ENCODE data around the gene LMAN1. TPM values are rescaled to one million over a fixed set of nuclear protein-coding genes. Genes with fewer than 3 reads are reported as not detected.

LMAN1 gene
- total and polyA plus RNA-seq, 4 experiments from 2014 or later, result 36.3 to 59.6 (median 49.2) TPM

GRCh38 chr18:59305295-59305694, 53.8 kb downstream of the LMAN1 start:
- no peak overlapping the region for H3K27ac ChIP-seq (ENCODE audit: low read depth, low read length)
- H3K27me3 ChIP-seq (ENCODE audit: insufficient read depth, low read length), result peaks cover 6% of the 10 kb centered on the region
- intact Hi-C loops (cut with micrococcal nuclease), result loop anchor here (5.0 kb wide), 1 partner anchor 517 kb away; no protein-coding TSS in a partner anchor
- POLR2A ChIA-PET (ENCODE audit: partially characterized antibody), result no interaction called here
- no peak overlapping the region for H3K4me3 ChIP-seq (ENCODE audit: low read length in 2 of 2)
- no peak for DNase-seq
- peaks cover 14 to 25% of the 10 kb centered on the region in 2 donors for H3K27me3 Mint-ChIP-seq
- no peaks in the 10 kb centered on the region for H3K36me3 ChIP-seq (ENCODE audit: insufficient read depth, low read length)
- CTCF ChIA-PET (ENCODE audit: partially characterized antibody), result interaction anchor here (1.1 kb wide), 1 partner anchor 98 kb away, joined by 11 read pairs; no protein-coding TSS in a partner anchor
- peaks cover 0 to 2% (median 0%) of the 10 kb centered on the region in 4 donors for H3K4me1 Mint-ChIP-seq
- peaks cover 11% of the 10 kb centered on the region for H3K4me1 ChIP-seq (ENCODE audit: insufficient read depth, low read length)
- H3K36me3 Mint-ChIP-seq, result no peaks in the 10 kb centered on the region
- H3K27ac Mint-ChIP-seq, result no peak overlapping the region
- H3K9me3 ChIP-seq (ENCODE audit: control insufficient read depth in 1 of 2, low read length in 2 of 2), result no peaks in the 10 kb centered on the region
- no peak overlapping the region for H3K4me3 Mint-ChIP-seq
- H3K9me3 Mint-ChIP-seq, result peaks cover 0 to 2% (median 0%) of the 10 kb centered on the region in 8 donors

GRCh38 chr18:59303656-59304195, 55.3 kb downstream of the LMAN1 start:
- Mint-ChIP-seq H3K4me3 (no peak overlapping the region), H3K9me3 (peaks cover 0 to 2% (median 0%) of the 10 kb centered on the region in 8 donors), H3K27me3 (peaks cover 11 to 16% of the 10 kb centered on the region in 2 donors), H3K36me3 (no peaks in the 10 kb centered on the region), H3K4me1 (peaks cover 0 to 2% (median 0%) of the 10 kb centered on the region in 4 donors), H3K27ac (no peak overlapping the region)
- Histone ChIP-seq H3K9me3 (ENCODE audit: control insufficient read depth in 1 of 2, low read length in 2 of 2) (no peaks in the 10 kb centered on the region), H3K4me1 (ENCODE audit: insufficient read depth, low read length) (peaks cover 6% of the 10 kb centered on the region), H3K27me3 (ENCODE audit: insufficient read depth, low read length) (peaks cover under 1% of the 10 kb centered on the region), H3K4me3 (ENCODE audit: low read length in 2 of 2) (no peak overlapping the region), H3K36me3 (ENCODE audit: insufficient read depth, low read length) (no peaks in the 10 kb centered on the region), H3K27ac (ENCODE audit: low read depth, low read length) (no peak overlapping the region)
- DNase-seq, result no peak
- ChIA-PET CTCF (ENCODE audit: partially characterized antibody) (interaction anchor here (0.9 to 1.2 kb wide), 2 partner anchors 11 to 99 kb away, joined by 4 to 13 read pairs; no protein-coding TSS in a partner anchor), POLR2A (ENCODE audit: partially characterized antibody) (no interaction called here)
- intact Hi-C loops (cut with micrococcal nuclease), result no loop called here

DNA sequence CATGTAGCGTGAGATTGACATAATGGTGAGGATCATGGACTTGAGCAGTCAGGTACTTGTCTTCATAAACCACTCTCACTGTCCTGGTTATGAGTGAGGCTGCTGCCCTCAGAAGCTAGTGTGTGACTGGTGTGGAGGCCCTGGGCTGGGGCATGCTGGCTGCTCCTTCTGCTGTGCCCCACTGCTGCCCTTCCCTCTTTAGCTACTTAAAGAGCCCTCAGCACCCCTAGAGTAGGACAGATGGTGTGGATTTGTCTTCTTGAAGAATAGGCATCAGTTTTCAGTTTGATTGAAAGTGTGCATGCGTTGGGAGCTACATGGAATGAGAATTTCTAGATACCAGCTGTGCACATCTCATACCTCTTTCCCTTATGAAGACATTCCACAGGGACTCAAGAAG, 56.1 kb downstream of the LMAN1 start:
- H3K27ac ChIP-seq (ENCODE audit: low read depth, low read length), result no peak overlapping the region
- Mint-ChIP-seq H3K27ac (no peak overlapping the region), H3K9me3 (peaks cover 0 to 2% (median 0%) of the 10 kb centered on the region in 8 donors), H3K4me1 (no peaks in the 10 kb centered on the region), H3K4me3 (no peak overlapping the region), H3K27me3 (peaks cover 14 to 16% of the 10 kb centered on the region in 2 donors), H3K36me3 (no peaks in the 10 kb centered on the region)
- intact Hi-C loops (cut with micrococcal nuclease), result no loop called here
- no peaks in the 10 kb centered on the region for H3K9me3 ChIP-seq (ENCODE audit: control insufficient read depth in 1 of 2, low read length in 2 of 2)
- no peak overlapping the region for H3K4me3 ChIP-seq (ENCODE audit: low read length in 2 of 2)
- peaks cover under 1% of the 10 kb centered on the region for H3K4me1 ChIP-seq (ENCODE audit: insufficient read depth, low read length)
- no peaks in the 10 kb centered on the region for H3K27me3 ChIP-seq (ENCODE audit: insufficient read depth, low read length)
- ChIA-PET CTCF (ENCODE audit: partially characterized antibody) (interaction anchor here (1.1 to 1.4 kb wide), 2 partner anchors 10 to 99 kb away, joined by 3 to 8 read pairs; no protein-coding TSS in a partner anchor), POLR2A (ENCODE audit: partially characterized antibody) (no interaction called here)
- H3K36me3 ChIP-seq (ENCODE audit: insufficient read depth, low read length), result no peaks in the 10 kb centered on the region
- DNase-seq, result no peak

DNA sequence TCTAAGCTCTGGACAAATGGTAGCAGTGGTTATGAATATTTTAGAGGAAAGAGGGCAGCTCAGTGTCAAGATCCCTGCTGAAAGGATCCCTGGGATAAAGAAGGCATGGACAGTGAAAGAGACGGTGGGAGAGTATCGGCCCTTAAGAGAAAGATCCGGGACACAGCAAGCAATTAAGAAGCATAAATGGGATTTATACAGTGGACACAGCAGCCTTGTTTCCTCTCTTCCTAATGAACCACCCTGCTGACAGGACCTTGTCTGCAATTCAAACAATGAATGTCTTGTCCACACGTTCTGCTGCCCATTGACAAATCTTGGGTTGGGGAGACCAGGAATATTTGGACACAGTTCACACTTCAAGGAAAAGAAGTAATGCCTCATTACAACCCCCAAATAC, 57.1 kb downstream of the LMAN1 start:
- no peak for DNase-seq
- CTCF ChIA-PET (ENCODE audit: partially characterized antibody), result interaction anchor here (1.4 kb wide), 1 partner anchor 100 kb away, joined by 8 read pairs; no protein-coding TSS in a partner anchor
- Mint-ChIP-seq H3K27me3 (peaks cover 13 to 16% of the 10 kb centered on the region in 2 donors), H3K9me3 (no peaks in the 10 kb centered on the region), H3K36me3 (no peaks in the 10 kb centered on the region), H3K4me3 (no peak overlapping the region), H3K27ac (no peak overlapping the region), H3K4me1 (no peaks in the 10 kb centered on the region)
- Histone ChIP-seq H3K4me3 (ENCODE audit: low read length in 2 of 2) (no peak overlapping the region), H3K27ac (ENCODE audit: low read depth, low read length) (no peak overlapping the region), H3K36me3 (ENCODE audit: insufficient read depth, low read length) (no peaks in the 10 kb centered on the region), H3K9me3 (ENCODE audit: control insufficient read depth in 1 of 2, low read length in 2 of 2) (no peaks in the 10 kb centered on the region), H3K4me1 (ENCODE audit: insufficient read depth, low read length) (no peaks in the 10 kb centered on the region), H3K27me3 (ENCODE audit: insufficient read depth, low read length) (no peaks in the 10 kb centered on the region)
- intact Hi-C loops (cut with micrococcal nuclease), result no loop called here
- POLR2A ChIA-PET (ENCODE audit: partially characterized antibody), result no interaction called here

- H3K9me3 ChIP-seq (ENCODE audit: control insufficient read depth in 1 of 2, low read length in 2 of 2), result no peaks in the 10 kb centered on the region
- no peak for DNase-seq
- no peak overlapping the region for H3K4me3 ChIP-seq (ENCODE audit: low read length in 2 of 2)
- CTCF ChIA-PET (ENCODE audit: partially characterized antibody), result interaction anchor here (0.9 to 1.5 kb wide), 2 partner anchors 9 to 102 kb away, joined by 5 read pairs; no protein-coding TSS in a partner anchor
- no peaks in the 10 kb centered on the region for H3K4me1 ChIP-seq (ENCODE audit: insufficient read depth, low read length)
- Mint-ChIP-seq H3K4me1 (no peaks in the 10 kb centered on the region), H3K4me3 (no peak overlapping the region), H3K36me3 (no peaks in the 10 kb centered on the region), H3K27me3 (peaks cover 13 to 14% of the 10 kb centered on the region in 2 donors), H3K9me3 (no peaks in the 10 kb centered on the region), H3K27ac (no peak overlapping the region)
- H3K36me3 ChIP-seq (ENCODE audit: insufficient read depth, low read length), result no peaks in the 10 kb centered on the region
- H3K27ac ChIP-seq (ENCODE audit: low read depth, low read length), result no peak overlapping the region
- POLR2A ChIA-PET (ENCODE audit: partially characterized antibody), result no interaction called here
- no peaks in the 10 kb centered on the region for H3K27me3 ChIP-seq (ENCODE audit: insufficient read depth, low read length)
- intact Hi-C loops (cut with micrococcal nuclease), result no loop called here
These were observed 58.3 kb downstream of the LMAN1 start for GRCh38 chr18:59300676-59301285.

DNA sequence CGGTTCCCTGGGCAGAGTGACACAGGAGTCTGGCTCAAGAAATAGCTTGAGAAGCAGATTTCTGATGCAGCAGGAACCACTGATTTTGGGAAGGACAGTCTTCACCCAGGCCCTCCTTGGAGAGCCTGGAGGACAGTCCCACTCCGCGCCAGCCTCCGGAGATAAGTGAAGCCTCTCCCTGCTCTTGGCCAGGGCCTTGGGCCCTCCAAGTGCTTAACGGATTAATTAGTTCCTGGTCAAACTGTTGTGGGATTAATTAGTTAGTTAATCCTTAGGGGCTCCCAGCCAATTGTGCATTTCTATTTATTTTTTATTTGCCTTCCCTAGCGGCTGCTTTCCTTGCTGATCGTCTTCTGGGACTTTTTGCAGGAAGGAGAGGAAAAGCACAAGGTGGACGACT, 60.2 kb downstream of the LMAN1 start:
- Mint-ChIP-seq H3K9me3 (no peaks in the 10 kb centered on the region), H3K27ac (no peak overlapping the region), H3K4me3 (no peak overlapping the region), H3K27me3 (peaks cover 14 to 16% of the 10 kb centered on the region in 2 donors), H3K36me3 (no peaks in the 10 kb centered on the region), H3K4me1 (no peaks in the 10 kb centered on the region)
- POLR2A ChIA-PET (ENCODE audit: partially characterized antibody), result no interaction called here
- Histone ChIP-seq H3K27me3 (ENCODE audit: insufficient read depth, low read length) (no peaks in the 10 kb centered on the region), H3K27ac (ENCODE audit: low read depth, low read length) (no peak overlapping the region), H3K4me1 (ENCODE audit: insufficient read depth, low read length) (no peaks in the 10 kb centered on the region), H3K9me3 (ENCODE audit: control insufficient read depth in 1 of 2, low read length in 2 of 2) (no peaks in the 10 kb centered on the region), H3K36me3 (ENCODE audit: insufficient read depth, low read length) (no peaks in the 10 kb centered on the region), H3K4me3 (ENCODE audit: low read length in 2 of 2) (no peak overlapping the region)
- intact Hi-C loops (cut with micrococcal nuclease), result no loop called here
- no peak for DNase-seq
- CTCF ChIA-PET (ENCODE audit: partially characterized antibody), result interaction anchor here (2.1 to 2.3 kb wide), 2 partner anchors 10 to 104 kb away, joined by 7 to 8 read pairs; no protein-coding TSS in a partner anchor

GRCh38 chr18:59293317-59293716, 65.7 kb downstream of the LMAN1 start:
- no peaks in the 10 kb centered on the region for H3K4me1 Mint-ChIP-seq
- CTCF ChIA-PET (ENCODE audit: partially characterized antibody), result interaction anchor here (1.5 kb wide), 1 partner anchor 11 kb away, joined by 4 read pairs; no protein-coding TSS in a partner anchor
- POLR2A ChIA-PET (ENCODE audit: partially characterized antibody), result no interaction called here

More at GRCh38 chr18:59293317-59293716, 65.7 kb downstream of the LMAN1 start:
- peaks cover 0 to 6% (median 0%) of the 10 kb centered on the region in 8 donors for H3K9me3 Mint-ChIP-seq
- Histone ChIP-seq H3K4me1 (ENCODE audit: insufficient read depth, low read length) (no peaks in the 10 kb centered on the region), H3K36me3 (ENCODE audit: insufficient read depth, low read length) (no peaks in the 10 kb centered on the region), H3K27ac (ENCODE audit: low read depth, low read length) (no peak overlapping the region), H3K27me3 (ENCODE audit: insufficient read depth, low read length) (no peaks in the 10 kb centered on the region), H3K4me3 (ENCODE audit: low read length in 2 of 2) (no peak overlapping the region), H3K9me3 (ENCODE audit: control insufficient read depth in 1 of 2, low read length in 2 of 2) (no peaks in the 10 kb centered on the region)
- H3K36me3 Mint-ChIP-seq, result no peaks in the 10 kb centered on the region
- peaks cover 36 to 37% of the 10 kb centered on the region in 2 donors for H3K27me3 Mint-ChIP-seq
- no peak overlapping the region for H3K27ac Mint-ChIP-seq
- intact Hi-C loops (cut with micrococcal nuclease), result no loop called here
- no peak overlapping the region for H3K4me3 Mint-ChIP-seq
- DNase-seq, result no peak
